ENCODE results near the gene IGSF1.

GRCh38 chrX:131308980-131309379 lies 19.9 kb upstream of the IGSF1 start:
- TF ChIP-seq, protein P1, sequence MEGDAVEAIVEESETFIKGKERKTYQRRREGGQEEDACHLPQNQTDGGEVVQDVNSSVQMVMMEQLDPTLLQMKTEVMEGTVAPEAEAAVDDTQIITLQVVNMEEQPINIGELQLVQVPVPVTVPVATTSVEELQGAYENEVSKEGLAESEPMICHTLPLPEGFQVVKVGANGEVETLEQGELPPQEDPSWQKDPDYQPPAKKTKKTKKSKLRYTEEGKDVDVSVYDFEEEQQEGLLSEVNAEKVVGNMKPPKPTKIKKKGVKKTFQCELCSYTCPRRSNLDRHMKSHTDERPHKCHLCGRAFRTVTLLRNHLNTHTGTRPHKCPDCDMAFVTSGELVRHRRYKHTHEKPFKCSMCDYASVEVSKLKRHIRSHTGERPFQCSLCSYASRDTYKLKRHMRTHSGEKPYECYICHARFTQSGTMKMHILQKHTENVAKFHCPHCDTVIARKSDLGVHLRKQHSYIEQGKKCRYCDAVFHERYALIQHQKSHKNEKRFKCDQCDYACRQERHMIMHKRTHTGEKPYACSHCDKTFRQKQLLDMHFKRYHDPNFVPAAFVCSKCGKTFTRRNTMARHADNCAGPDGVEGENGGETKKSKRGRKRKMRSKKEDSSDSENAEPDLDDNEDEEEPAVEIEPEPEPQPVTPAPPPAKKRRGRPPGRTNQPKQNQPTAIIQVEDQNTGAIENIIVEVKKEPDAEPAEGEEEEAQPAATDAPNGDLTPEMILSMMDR (IDR thresholded peaks at IDR 0.05): no peak
- TF ChIP-seq POLR2A (IDR thresholded peaks at IDR 0.05) (no peak), EP300 (IDR thresholded peaks at IDR 0.05) (no peak), POLR2AphosphoS5 (IDR thresholded peaks at IDR 0.05) (no peak)

Measured in sigmoid colon (tissue), 4 donors.